Measurements from ENCODE around the gene ZDHHC22. TPM values are rescaled to one million over a fixed set of nuclear protein-coding genes. Genes with fewer than 3 reads are reported as not detected.

ZDHHC22 gene
- polyA plus RNA-seq, 3 donors: 0.02 to 0.04 TPM; not detected in 1

DNA sequence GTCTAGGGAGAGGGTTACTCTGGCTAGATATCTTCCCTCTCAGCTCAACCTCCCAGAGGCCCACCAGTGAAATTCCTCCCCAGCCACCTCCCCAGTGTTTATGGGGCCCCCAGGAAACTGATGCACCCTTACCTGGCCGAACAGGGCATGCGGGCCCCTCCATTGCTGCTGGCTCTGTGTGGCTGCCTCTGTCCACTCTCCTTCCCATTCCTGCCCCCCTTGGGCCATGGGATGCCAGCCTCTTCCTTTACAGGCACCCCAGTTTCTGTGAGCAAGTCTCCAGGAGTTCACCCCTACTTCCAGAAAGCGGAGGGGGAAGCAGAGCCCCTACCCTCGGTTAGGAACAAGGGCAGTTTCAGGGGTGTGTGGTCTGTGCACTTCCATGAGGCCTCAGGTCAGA is 19.4 kb upstream of the ZDHHC22 start:
- H3K27ac ChIP-seq (ENCODE audit: low read depth, low read length): no peak overlapping the region
- WGBS, 3 donors: 68 to 75% (median 74%) methylated on average over 4 of the region's 4 CpGs

DNA sequence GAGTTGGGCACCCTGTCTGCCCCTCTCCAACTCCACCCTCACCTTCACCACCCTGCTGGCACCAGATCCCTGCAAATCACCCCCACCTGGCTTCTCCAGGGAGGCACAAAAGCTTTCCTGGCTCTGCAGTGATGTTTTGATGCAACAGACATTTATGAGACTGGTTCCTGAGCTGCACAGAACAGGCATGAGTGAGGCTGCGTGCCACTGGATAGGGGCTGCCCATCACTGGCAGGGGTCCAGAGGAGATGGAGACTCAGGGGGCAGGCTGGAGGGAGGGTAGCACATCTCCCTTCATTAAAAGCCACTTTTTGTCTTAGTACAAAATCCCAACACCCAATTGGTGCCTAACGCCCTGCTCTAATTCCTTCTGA is 17.3 kb upstream of the ZDHHC22 start:
- no peak overlapping the region for H3K27ac ChIP-seq (ENCODE audit: low read depth, low read length)

DNA sequence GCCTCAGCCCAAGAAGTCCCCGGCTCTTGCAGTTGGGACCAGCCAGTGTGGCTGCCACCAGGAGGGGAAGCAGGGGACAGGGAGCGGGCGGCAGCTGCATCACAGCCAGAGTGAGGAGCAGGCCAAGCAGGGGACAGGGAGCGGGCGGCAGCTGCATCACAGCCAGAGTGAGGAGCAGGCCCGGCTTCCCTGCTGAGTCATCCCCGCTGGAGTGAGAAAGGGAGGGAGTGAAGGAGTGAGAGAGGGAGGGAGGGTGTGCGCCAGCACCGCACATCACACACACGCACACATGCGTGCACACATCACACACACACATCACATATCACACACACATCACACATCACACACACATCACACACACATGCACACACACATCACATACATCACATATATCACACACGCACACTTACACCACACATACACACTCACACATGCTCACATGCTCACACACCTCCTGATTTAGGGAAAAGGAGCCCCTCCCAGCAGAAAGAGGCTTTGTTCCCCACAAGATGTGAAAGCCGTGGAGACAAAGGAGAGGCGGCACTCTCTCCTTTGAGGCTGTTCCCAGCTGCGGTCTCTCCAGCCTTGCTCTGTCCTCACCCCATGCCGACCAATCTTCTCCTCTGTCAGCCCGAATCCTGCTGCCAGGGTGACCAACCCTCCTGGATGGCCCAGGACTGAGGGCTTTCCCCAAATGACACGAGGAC is 16.7 kb upstream of the ZDHHC22 start:
- 7 to 17% (median 14%) methylated on average over 18 of the region's 18 CpGs for WGBS, 3 donors

More for the DNA sequence above, 17.3 kb upstream of the ZDHHC22 start:
- WGBS, 3 donors: 65 to 80% (median 74%) methylated on average over 2 of the region's 2 CpGs

DNA sequence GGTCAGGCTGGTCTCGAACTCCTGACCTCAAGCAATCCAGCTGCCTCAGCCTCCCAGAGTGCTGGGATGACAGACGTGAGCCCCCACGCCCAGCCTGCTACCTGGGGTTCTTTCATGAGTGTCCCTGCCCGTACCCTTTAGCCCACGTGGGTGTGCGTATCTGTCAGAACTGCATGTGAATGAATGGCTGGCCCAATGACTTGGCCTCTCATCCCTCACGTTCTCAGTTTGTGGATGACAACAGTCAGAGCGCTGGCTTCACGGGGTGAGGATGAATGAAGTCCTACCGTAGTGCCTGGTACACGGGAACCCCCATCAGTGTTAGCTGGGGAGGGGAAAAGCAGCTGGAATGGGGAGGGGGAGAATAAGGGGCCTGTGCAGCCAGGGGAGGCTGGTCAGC is 16.1 kb upstream of the ZDHHC22 start:
- no peak overlapping the region for H3K27ac ChIP-seq (ENCODE audit: low read depth, low read length)
- WGBS, 3 donors: 43 to 52% (median 45%) methylated on average over 11 of the region's 11 CpGs

More for the DNA sequence above, 16.7 kb upstream of the ZDHHC22 start:
- no peak overlapping the region for H3K27ac ChIP-seq (ENCODE audit: low read depth, low read length)

DNA sequence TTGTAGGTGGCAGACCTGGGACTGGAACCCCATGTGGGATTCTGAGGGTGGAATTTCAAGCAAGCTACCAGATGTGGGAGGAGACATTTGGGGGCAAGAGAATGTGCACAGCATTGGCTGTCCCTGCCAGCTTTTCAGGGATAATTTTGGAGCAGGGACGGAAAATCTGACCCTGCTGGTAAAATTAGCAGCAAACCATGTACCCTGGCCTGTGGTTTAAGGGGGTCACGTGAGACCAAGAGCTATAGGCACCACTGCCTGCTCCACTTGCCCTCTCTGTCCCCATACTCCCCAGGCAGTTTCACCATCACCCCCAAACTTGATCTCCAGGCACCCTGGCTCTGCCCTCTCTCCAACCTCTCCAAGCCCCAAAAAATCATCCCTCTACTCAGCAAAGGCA is 13.5 kb upstream of the ZDHHC22 start:
- no peak overlapping the region for H3K27ac ChIP-seq (ENCODE audit: low read depth, low read length)
- WGBS, 3 donors: 54 to 85% (median 73%) methylated on average over 2 of the region's 2 CpGs

DNA sequence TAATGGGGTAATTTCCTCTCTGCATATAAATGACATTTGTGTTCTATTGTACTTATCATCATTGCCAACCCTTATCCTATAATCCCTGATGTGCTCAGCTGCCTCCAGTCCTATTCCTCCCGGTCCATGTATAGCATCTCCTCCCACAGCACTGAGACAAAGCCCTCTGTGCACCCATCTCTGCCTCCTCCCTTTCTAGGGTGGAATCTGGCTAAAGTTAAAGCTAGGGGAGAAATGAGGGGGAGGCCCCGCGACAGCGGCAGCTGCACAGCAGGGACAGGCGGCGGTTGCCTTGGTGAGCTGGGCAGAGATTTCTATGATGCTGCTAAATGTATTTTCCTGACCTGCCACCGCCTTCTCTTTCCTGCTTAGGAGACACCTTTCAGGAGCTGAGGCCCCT is 12.8 kb upstream of the ZDHHC22 start:
- 33 to 46% (median 44%) methylated on average over 7 of the region's 7 CpGs for WGBS, 3 donors
- no peak overlapping the region for H3K27ac ChIP-seq (ENCODE audit: low read depth, low read length)

DNA sequence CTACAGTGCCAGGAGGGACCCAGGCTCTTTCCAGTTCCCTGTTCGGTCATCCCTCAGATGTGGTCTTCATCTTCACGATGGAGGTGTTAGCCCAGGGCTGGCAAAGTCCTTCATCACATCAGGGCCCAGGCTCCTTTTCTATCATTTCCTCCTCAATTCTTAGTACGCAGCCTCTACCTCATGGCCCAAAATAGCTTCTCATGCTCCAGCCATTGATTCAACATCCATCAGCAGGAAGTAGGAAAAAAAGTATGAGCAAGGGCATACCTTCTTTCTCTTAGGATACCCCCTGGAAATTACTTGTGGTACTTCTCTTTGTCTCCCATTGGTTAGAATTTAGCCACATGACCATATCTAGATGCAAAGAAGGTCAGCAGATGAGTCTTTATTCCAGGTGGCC is 12.2 kb upstream of the ZDHHC22 start:
- WGBS, 3 donors: 84 to 95% (median 95%) methylated on average over 3 of the region's 3 CpGs
- H3K27ac ChIP-seq (ENCODE audit: low read depth, low read length): no peak overlapping the region

DNA sequence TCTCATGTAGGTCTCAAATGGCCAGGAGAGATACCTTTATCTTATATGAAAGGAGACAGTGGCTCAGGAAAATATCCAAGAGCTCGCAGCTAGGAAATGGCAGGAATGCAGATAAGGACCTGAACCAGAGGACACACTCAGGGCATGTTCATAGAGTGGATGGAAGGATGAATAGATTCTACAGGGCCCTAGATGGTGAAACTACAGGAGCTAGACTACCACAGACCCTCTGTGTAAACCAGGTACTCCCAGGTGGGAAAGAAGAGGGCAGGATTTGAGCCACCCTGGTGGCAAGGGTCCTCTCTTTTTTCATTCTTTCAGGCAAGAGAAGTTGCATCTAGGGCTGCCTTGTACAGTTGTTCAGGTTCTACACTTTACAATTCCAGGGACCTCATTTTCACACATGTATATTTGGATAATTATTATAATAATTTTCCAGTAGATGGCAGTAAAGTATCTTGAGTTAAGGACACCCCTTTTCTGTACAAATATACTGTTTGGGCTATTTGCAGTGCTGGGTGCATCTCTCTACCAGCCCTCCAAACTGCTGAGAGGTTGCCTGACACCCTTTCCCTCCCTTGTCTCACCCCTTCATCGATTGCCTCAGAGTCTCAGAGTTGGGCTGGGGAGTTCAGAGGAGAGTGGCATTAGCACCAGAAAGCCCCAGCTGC is 10.5 kb upstream of the ZDHHC22 start:
- no peak overlapping the region for H3K27ac ChIP-seq (ENCODE audit: low read depth, low read length)
- 15 to 54% (median 38%) methylated on average over 2 of the region's 2 CpGs for WGBS, 3 donors

DNA sequence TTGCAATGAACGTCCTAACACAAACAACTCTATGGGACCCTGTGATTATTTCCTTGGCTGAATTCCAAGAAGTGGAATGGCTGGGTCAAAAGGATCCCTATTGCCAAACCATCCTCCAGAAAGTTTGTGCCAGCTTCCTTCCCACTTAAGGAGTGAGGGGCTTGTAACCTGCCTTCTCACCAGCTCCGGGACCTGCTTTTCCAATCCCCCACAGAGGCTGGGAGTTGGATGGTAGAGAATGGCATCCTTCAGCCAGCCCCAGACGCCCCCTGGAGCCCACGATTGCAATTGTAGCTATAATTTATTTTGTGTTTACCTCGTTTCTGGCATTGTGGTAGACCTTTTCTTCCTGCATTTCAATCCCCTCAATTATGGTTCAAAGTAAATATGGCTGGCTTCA is 9.7 kb upstream of the ZDHHC22 start:
- H3K27ac ChIP-seq (ENCODE audit: low read depth, low read length): no peak overlapping the region
- WGBS, 3 donors: 5 to 6% (median 5%) methylated on average over 5 of the region's 5 CpGs

DNA sequence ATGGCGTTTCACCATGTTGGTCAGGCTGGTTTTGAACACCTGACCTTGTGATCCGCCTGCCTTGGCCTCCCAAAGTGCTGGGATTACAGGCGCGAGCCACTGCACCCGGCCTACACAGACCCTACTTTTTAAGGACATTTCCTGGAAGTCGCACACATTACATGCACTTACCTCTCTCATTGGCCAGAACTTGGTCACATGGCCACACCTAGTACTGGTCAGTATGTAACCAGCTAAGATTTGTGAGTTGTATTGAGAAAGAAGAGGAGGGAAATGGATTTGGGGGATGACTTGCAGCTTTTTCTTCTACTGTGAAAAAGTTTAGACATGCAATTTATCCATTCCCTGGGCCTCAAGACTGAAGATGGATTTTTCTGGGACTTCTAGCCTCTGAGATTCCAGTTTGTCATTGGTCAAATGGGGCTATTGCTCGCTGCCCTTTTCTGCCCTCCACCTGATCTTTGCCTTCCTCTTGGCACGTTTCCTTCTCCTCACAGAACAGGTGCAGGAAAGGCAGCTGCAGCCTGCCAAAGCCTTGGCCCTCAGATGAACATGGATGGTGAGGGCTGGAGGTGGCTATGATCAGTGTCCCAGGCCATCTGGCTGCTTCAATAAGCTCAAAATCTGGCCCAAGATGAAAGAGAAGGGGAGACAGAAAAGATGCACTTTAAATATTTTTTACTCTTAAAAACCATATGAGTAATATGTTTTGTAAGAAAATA is 7.1 kb upstream of the ZDHHC22 start:
- 63 to 71% (median 64%) methylated on average over 8 of the region's 8 CpGs for WGBS, 3 donors
- H3K27ac ChIP-seq (ENCODE audit: low read depth, low read length): no peak overlapping the region

DNA sequence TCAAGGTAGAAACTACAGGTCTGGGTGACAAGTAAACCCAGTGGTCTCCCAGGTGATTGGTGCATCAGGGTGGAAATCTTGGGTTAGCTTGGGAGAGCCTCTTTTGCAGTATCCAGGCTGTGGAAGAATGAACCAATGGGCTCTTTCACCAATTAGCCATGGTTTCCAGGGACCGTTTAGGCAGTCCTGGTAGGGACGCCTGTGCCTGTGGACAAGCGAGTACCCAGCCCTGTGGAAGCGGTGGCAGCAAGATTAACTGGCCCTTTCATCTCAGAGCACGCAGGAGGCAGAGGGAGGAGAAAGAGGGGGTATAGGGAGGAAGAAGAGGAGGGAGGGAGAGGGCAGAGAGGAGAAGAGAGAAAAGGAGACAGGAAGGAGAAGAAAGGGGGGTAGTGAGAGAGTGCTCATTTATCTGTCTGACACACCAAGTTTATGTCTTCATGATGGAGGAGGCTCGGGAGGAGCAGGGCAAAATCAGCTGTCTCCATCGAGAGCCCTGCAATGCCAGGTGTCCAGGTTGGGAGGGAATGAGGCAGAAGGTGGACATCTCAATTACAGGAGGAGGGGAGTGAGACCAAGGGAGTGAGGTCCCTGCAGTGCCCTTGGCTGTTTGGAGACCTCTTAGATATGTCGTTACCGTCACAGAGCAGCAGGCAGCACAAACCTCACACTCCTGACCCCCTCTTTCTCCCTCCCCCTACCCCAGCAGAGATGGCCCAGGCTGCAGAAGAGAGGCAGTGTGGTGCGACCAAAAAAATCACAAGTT is 4.6 kb upstream of the ZDHHC22 start:
- no peak overlapping the region for H3K27ac ChIP-seq (ENCODE audit: low read depth, low read length)
- WGBS, 3 donors: 10 to 13% (median 12%) methylated on average over 10 of the region's 10 CpGs

DNA sequence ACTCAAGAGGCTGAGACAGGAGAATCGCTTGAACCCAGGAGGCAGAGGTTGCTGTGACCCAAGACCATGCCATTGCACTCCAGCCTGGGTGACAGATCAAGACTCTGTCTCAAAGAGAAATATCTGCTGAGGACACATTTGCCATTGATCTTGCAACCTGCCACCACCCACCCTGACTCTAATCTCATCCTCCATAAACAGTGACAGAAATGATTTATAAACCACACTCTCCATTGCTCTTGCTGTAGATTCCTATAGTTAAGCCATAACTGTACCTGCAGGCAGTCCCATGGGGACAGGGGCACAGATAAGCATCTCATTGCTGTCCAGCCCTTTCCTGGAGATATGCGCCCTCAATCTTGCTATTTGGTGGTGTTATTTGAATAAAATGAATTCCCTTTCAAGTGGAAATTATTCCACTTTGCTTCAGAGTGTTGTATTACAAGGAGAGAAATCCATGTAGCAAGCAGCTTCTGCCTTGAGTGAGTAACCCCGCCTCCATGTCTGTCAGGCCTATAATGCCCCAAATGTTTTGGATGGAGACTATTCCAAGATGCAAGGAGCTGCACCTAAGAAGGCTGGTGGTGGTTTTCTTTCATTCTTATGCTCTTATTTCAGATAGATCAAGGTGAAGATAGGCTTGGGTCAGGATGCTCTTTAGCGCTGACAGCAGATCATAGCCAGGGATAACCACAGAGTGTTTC is 3.0 kb upstream of the ZDHHC22 start:
- 59 to 66% (median 60%) methylated on average over 4 of the region's 4 CpGs for WGBS, 3 donors
- H3K27ac ChIP-seq (ENCODE audit: low read depth, low read length): no peak overlapping the region

DNA sequence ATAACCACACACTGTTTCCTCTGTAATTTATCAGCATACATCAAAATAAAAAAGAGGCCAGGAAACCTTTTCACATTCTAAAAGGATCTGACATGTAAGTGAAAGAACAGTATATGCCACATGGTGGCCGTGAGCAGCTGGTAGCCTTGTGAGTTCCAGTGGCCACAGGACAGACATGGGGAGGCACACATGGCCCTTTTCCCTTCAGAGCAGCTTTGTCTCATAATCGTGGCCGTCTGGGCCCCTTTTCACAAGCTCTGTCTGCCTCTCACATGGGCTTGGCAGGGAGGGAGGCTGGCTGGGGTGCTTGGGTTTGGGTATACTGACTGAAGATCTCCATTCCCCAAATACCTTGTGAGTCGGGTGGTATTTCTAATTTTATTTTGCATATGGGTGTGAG is 1.5 kb upstream of the ZDHHC22 start:
- no peak overlapping the region for H3K27ac ChIP-seq (ENCODE audit: low read depth, low read length)
- 5 to 12% (median 9%) methylated on average over 4 of the region's 4 CpGs for WGBS, 3 donors

DNA sequence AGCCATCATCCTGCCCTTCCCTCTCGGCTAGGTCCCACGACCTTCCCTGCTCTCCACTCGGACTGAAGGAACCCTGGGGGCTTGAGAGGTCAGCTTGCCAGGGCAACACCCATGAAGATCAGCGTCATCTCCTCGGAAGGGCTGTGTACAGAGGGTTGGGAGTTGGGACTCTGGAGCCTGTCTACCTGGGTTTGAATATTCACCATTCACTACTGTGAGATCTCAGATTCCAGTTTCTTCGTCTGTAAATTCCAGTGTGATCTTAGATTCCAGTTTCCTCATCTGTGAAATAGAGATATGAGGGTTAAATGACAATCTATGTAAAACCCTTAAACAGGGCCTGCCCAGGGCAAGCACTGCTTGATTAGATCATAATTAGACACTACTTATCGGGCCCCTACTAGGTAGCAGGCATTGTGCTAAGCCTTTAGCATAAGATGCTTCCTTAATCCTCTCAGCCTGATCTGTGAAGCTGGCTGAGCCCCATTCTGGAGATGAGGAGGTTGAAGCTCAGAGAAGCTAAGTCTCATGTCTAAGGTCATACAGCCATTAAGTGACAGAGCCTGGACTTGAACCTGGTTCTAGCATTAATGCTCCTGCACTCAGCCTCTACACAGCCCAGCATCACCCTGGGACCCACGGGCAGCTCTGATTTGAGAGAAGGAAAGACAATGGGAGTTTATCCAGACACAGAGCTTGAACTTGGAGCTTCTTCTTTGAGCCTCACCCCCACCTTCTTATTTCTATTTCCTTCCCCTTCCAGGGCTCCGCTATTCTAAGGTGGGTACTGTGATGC is 612 bp upstream of the ZDHHC22 start:
- no peak overlapping the region for H3K27ac ChIP-seq (ENCODE audit: low read depth, low read length)
- WGBS, 3 donors: 10 to 13% (median 10%) methylated on average over 9 of the region's 9 CpGs

DNA sequence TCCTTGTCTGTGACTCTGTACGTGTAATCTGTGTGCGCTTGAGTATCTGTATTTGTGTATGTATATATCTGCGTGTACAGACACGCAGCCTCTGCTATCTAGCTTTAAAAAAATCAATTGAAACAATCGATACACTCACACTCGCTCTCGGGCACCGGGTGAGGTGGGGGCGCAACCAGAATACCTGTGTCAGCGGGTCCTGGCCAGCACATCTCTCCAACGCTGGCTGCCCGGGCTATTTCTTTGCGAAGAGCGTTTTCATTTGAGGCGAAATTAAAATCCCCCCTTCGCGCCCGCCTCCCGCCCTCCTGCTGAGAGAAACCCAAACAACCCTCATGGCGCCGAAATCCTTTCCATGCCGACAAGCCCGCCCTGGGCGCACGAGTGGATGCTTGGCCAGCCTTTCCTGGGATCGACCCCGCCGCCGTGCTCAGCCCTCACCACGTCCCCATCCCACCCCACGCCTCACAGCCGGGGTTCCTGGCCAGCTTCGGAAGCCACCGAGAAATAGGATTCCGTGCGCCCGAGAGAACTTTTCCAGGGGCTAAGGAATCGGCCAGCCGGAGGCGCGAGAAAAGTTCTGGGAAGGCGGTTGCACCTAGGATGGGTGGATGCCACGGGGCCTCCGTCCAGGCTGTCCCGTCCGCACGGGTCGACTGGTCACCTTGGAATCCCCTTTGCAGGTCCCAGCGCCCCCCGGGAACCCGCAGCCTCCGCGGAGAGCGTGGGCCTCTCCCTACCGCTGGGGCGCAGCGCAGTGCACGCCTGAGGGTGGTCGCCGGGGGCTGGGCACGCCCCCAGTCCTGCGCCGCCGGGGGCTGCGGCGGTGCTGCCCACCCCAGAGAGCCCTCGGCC is 1.0 kb downstream of the ZDHHC22 start:
- H3K27ac ChIP-seq (ENCODE audit: low read depth, low read length): no peak overlapping the region
- WGBS, 3 donors: 1 to 2% (median 1%) methylated on average over 67 of the region's 67 CpGs

DNA sequence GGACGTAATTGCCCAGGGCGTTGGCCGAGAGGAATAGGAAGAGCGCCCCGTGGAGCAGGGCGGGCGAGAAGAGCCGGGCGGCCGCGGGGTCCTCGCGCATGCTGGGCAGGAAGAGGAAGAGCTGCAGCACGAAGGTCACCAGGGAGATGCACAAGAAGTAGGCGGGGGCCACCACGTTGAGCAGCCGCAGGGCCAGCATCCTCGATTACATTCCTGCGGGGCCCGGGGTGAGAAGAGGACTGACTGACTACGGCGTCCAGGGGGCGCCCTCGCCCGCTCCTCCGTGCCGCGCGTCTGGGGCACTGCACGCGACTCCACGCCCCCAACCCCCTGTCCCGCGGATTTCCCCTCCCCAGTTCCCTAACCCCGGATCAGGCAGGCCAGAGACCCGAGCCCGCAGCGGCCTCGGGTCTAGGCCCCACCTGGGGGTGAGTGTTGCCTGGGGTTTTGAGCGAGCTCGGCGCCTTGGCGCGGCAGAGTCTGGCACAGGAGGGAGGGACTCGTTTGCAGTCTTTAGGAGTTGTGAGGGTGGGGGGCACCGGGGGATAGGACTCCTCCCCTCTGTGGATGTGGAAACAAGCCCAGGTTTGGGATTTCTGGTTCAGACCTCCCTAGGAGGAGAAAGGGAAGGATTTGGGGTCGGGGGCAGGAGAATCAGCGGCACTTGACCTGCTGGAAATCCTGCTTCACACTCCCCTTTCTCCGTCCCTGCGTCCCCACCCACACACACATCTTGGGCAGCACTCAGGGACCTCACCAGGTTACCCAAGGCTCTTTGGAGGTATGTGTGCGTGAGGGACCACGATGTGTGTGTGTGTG is 1.8 kb downstream of the ZDHHC22 start:
- H3K27ac ChIP-seq (ENCODE audit: low read depth, low read length): no peak overlapping the region
- 1 to 3% (median 2%) methylated on average over 50 to 52 of the region's 52 CpGs for WGBS, 3 donors
